ENCODE results near the gene FGD3.
"Not testable (repeated sequence)": the region's sequence is repeated elsewhere in the genome, so short reads cannot be mapped to it uniquely, and the experiment has no call there.

The FGD3 gene

DNA sequence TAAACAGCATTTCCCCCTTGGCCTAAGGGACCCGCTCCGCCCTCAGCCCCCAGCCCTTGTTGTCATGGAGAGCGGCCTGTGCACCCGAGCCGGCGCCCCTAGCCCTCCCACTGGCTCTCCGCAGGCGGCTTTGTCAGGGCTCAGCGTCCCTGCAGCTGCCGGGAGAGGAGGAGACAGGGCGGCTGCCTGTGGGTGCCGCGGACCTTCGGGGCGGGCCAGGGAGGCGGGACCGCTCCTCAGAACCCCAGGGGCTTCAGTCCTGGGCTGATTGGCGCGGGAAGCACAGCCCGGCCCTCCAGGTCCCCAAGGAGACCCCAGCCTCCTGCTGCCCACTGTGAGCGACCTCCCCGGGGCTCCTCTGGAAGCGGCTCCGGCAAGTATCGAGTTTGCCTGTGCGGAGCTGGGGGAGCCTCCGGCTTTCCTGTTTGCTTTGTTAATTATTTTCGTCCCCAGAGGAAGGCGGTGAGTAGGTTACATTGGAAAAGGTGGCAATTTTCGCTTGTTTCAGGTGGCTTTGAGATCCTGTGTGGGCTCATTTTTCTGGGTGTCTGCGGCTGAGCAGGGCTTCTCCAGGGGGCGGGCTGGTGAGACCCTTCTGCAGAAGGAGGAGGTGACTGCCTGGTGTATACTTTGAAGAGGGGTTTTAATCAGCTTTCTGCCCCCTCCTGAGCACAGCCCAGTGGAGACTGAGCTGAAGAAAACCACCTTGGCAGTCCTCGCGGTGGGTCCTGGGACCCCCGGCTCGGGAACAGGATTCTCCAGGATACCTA is at the start of gene FGD3:
FGD3 (plus strand) TSS at position 256 of the 770 bp plus-strand sequence. CDS start 28,734 bp downstream, outside the sequence.
- peak; percentile 65 for ATAC-seq (ENCODE audit: low read depth)
- H3K27me3 Mint-ChIP-seq, result peaks cover 17% of the 10 kb centered on the region
- peaks cover 4% of the 10 kb centered on the region for H3K4me1 Mint-ChIP-seq
- no peak within 1 kb of the TSS for H3K27ac Mint-ChIP-seq
- peaks cover 1% of the 10 kb centered on the region for H3K9me3 Mint-ChIP-seq
- no peak for DNase-seq (ENCODE audit: low spot score in 2 of 2)
- peak within 1 kb of the TSS; percentile 63 for H3K4me3 Mint-ChIP-seq
- H3K36me3 Mint-ChIP-seq, result no peaks in the 10 kb centered on the region

DNA sequence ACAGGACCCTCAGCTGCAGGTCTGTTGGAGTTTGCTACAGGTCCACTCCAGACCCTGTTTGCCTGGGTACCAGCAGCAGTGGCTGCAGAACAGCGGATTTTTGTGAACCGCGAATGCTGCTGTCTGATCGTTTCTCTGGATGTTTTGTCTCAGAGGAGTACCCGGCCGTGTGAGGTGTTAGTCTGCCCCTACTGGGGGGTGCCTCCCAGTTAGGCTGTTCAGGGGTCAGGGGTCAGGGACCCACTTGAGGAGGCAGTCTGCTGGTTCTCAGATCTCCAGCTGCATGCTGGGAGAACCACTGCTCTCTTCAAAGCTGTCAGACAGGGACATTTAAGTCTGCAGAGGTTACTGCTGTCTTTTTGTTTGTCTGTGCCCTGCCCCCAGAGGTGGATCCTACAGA is 42.2 kb upstream of the FGD3 start:
- H3K36me3 Mint-ChIP-seq; H3K4me1 Mint-ChIP-seq; H3K27me3 Mint-ChIP-seq; H3K9me3 Mint-ChIP-seq; DNase-seq (ENCODE audit: low spot score in 2 of 2); H3K27ac Mint-ChIP-seq; ATAC-seq (ENCODE audit: low read depth); H3K4me3 Mint-ChIP-seq: not testable (repeated sequence)

GRCh38 chr9:92911511-92912475 is 35.5 kb upstream of the FGD3 start:
- H3K27me3 Mint-ChIP-seq, result peaks cover 19% of the 10 kb centered on the region
- no peaks in the 10 kb centered on the region for H3K36me3 Mint-ChIP-seq
- ATAC-seq (ENCODE audit: low read depth), result no peak
- H3K9me3 Mint-ChIP-seq, result no peaks in the 10 kb centered on the region
- no peak for DNase-seq (ENCODE audit: low spot score in 2 of 2)
- peaks cover 1% of the 10 kb centered on the region for H3K4me1 Mint-ChIP-seq
- no peak overlapping the region for H3K4me3 Mint-ChIP-seq
- no peak overlapping the region for H3K27ac Mint-ChIP-seq

- Mint-ChIP-seq H3K27me3 (peaks cover 9% of the 10 kb centered on the region), H3K36me3 (no peaks in the 10 kb centered on the region), H3K27ac (no peak overlapping the region), H3K9me3 (no peaks in the 10 kb centered on the region), H3K4me1 (peaks cover 11% of the 10 kb centered on the region), H3K4me3 (no peak overlapping the region)
- ATAC-seq (ENCODE audit: low read depth) (peak; percentile 29), DNase-seq (ENCODE audit: low spot score in 2 of 2) (no peak)
These were observed 30.0 kb upstream of the FGD3 start for GRCh38 chr9:92917176-92917800.

- Mint-ChIP-seq H3K4me3 (no peak overlapping the region), H3K27me3 (no peaks in the 10 kb centered on the region), H3K36me3 (no peaks in the 10 kb centered on the region), H3K9me3 (no peaks in the 10 kb centered on the region), H3K4me1 (peaks cover 11% of the 10 kb centered on the region), H3K27ac (no peak overlapping the region)
- ATAC-seq (ENCODE audit: low read depth) (no peak), DNase-seq (ENCODE audit: low spot score in 2 of 2) (no peak)
These were observed 26.9 kb upstream of the FGD3 start for GRCh38 chr9:92920437-92920836.

- H3K27me3 Mint-ChIP-seq, result peaks cover 7% of the 10 kb centered on the region
These were observed 15.7 kb upstream of the FGD3 start for GRCh38 chr9:92931606-92932005.

GRCh38 chr9:92934321-92934720 is 13.0 kb upstream of the FGD3 start:
- DNase-seq (ENCODE audit: low spot score in 2 of 2), result no peak
- no peaks in the 10 kb centered on the region for H3K36me3 Mint-ChIP-seq
- H3K27me3 Mint-ChIP-seq, result peaks cover 9% of the 10 kb centered on the region
- H3K4me3 Mint-ChIP-seq, result no peak overlapping the region
- no peak for ATAC-seq (ENCODE audit: low read depth)
- H3K27ac Mint-ChIP-seq, result no peak overlapping the region
- H3K4me1 Mint-ChIP-seq, result no peaks in the 10 kb centered on the region
- no peaks in the 10 kb centered on the region for H3K9me3 Mint-ChIP-seq

More at GRCh38 chr9:92931606-92932005, 15.7 kb upstream of the FGD3 start:
- H3K27ac Mint-ChIP-seq, result no peak overlapping the region
- DNase-seq (ENCODE audit: low spot score in 2 of 2) (no peak), ATAC-seq (ENCODE audit: low read depth) (no peak)
- no peaks in the 10 kb centered on the region for H3K36me3 Mint-ChIP-seq
- no peaks in the 10 kb centered on the region for H3K9me3 Mint-ChIP-seq
- H3K4me1 Mint-ChIP-seq, result no peaks in the 10 kb centered on the region
- H3K4me3 Mint-ChIP-seq, result no peak overlapping the region

DNA sequence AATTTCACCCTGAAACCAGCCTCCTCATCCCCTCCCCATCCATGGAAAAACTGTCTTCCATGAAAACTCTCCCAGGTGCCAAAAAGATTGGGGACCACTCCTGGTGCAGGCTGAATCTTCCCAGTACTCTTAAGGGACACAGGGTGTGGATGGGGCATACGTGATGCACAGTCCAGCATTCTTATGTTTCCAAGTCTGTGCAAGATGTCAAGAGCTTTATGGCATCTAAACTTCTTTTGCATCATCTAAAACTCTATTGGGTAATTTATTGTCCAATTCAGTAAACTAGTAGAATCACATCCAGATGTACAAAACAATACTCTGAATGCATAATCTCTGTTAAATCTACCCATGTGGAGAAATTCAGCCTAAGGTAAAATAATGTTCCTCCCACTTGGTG is 9.3 kb upstream of the FGD3 start:
- DNase-seq (ENCODE audit: low spot score in 2 of 2) (no peak), ATAC-seq (ENCODE audit: low read depth) (no peak)
- Mint-ChIP-seq H3K36me3 (peaks cover 3% of the 10 kb centered on the region), H3K27me3 (peaks cover 10% of the 10 kb centered on the region), H3K27ac (no peak overlapping the region), H3K4me1 (no peaks in the 10 kb centered on the region), H3K4me3 (no peak overlapping the region), H3K9me3 (no peaks in the 10 kb centered on the region)

GRCh38 chr9:92941861-92942260 is 5.5 kb upstream of the FGD3 start:
- no peak for ATAC-seq (ENCODE audit: low read depth)
- peaks cover 3% of the 10 kb centered on the region for H3K36me3 Mint-ChIP-seq

DNA sequence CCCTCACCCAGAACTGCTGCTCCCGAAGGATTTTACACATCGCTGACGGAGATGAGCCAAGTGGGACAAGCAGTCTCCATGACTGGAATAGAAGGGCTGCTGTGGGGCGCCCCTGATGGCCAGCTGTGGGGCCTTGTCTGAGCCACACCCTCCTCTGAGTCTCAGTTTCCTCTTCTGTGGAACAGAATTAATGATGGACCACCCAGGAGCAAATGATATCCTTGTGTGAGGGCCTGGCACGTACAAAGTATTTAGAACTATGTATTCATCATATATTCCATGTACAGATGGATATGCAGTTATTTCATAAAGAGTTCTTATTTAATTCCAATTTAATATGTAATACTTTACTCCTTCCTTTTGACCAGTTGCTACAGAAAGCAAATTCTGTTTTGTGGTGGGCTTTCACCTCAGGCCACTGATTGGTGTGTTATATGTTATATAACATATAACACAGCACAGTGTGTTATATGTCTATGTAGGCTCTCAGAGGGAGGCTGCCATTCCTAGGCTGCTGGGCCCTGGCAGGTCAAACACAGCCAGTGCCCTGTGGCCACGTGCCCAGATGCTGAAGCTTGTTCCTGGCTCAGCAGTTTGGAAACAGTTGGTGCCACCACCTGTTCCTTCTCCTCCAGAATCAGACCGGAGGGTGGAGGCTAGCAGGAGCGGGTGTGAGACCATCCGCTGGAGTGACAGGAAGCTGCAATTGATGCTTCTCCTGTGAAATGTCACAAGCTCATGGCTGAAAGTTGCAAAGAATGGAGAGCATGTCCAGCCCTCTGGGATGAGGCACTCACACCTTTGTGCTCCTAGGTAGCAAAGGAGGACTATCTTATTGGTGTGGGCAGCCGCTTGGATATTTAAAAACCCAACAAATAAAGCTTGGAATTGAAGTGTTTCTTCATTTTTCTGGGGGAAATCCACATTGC is 4.4 kb upstream of the FGD3 start:
- Mint-ChIP-seq H3K27ac (no peak overlapping the region), H3K36me3 (peaks cover 3% of the 10 kb centered on the region)
- no peak for DNase-seq (ENCODE audit: low spot score in 2 of 2)

More at GRCh38 chr9:92941861-92942260, 5.5 kb upstream of the FGD3 start:
- peaks cover 1% of the 10 kb centered on the region for H3K9me3 Mint-ChIP-seq
- H3K4me1 Mint-ChIP-seq, result peaks cover 4% of the 10 kb centered on the region
- peaks cover 20% of the 10 kb centered on the region for H3K27me3 Mint-ChIP-seq
- DNase-seq (ENCODE audit: low spot score in 2 of 2), result no peak
- no peak overlapping the region for H3K4me3 Mint-ChIP-seq
- H3K27ac Mint-ChIP-seq, result no peak overlapping the region

GRCh38 chr9:92944921-92945320 is 2.4 kb upstream of the FGD3 start:
- no peak for DNase-seq (ENCODE audit: low spot score in 2 of 2)
- H3K36me3 Mint-ChIP-seq, result peaks cover 2% of the 10 kb centered on the region
- H3K4me1 Mint-ChIP-seq, result peaks cover 4% of the 10 kb centered on the region
- ATAC-seq (ENCODE audit: low read depth), result no peak
- peaks cover 1% of the 10 kb centered on the region for H3K9me3 Mint-ChIP-seq
- no peak overlapping the region for H3K27ac Mint-ChIP-seq
- peaks cover 21% of the 10 kb centered on the region for H3K27me3 Mint-ChIP-seq
- no peak overlapping the region for H3K4me3 Mint-ChIP-seq

More for the DNA sequence above, 4.4 kb upstream of the FGD3 start:
- H3K4me3 Mint-ChIP-seq, result no peak overlapping the region
- peaks cover 4% of the 10 kb centered on the region for H3K4me1 Mint-ChIP-seq
- H3K27me3 Mint-ChIP-seq, result peaks cover 20% of the 10 kb centered on the region
- peaks cover 1% of the 10 kb centered on the region for H3K9me3 Mint-ChIP-seq
- ATAC-seq (ENCODE audit: low read depth), result no peak

GRCh38 chr9:92945796-92946195 is 1.5 kb upstream of the FGD3 start:
- peaks cover 19% of the 10 kb centered on the region for H3K27me3 Mint-ChIP-seq
- H3K9me3 Mint-ChIP-seq, result peaks cover 1% of the 10 kb centered on the region
- no peak overlapping the region for H3K27ac Mint-ChIP-seq
- DNase-seq (ENCODE audit: low spot score in 2 of 2) (no peak), ATAC-seq (ENCODE audit: low read depth) (no peak)
- no peaks in the 10 kb centered on the region for H3K36me3 Mint-ChIP-seq
- peaks cover 4% of the 10 kb centered on the region for H3K4me1 Mint-ChIP-seq
- no peak overlapping the region for H3K4me3 Mint-ChIP-seq

GRCh38 chr9:92948038-92948534 is 763 bp downstream of the FGD3 start:
- ATAC-seq (ENCODE audit: low read depth) (no peak), DNase-seq (ENCODE audit: low spot score in 2 of 2) (no peak)
- Mint-ChIP-seq H3K4me1 (peaks cover 6% of the 10 kb centered on the region), H3K27ac (no peak overlapping the region), H3K4me3 (no peak overlapping the region), H3K36me3 (peaks cover 1% of the 10 kb centered on the region), H3K9me3 (peaks cover 1% of the 10 kb centered on the region), H3K27me3 (peaks cover 17% of the 10 kb centered on the region)

Data from memory B cell (primary cell).